Anterior cingulate cortex (tissue), 58 donors: Measurements from ENCODE around the gene TADA1.
"Not testable (repeated sequence)": the region's sequence is repeated elsewhere in the genome, so short reads cannot be mapped to it uniquely, and the experiment has no call there.

ENCODE experiments used
- DNase-seq, 58 donors: peaks; one replicate each; lab custom pipeline; 2025; lab: John Stamatoyannopoulos, UW

TADA1 gene

DNA sequence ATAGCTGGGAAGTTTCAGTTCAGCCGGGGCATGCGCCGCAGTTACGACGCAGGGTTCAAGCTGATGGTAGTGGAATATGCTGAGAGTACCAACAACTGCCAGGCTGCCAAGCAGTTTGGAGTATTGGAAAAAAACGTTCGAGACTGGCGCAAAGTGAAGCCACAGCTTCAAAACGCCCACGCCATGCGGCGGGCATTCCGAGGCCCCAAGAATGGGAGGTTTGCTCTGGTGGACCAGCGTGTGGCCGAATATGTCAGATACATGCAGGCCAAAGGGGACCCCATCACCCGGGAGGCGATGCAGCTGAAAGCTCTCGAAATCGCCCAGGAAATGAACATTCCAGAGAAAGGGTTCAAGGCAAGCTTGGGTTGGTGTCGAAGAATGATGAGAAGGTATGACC, 26.9 kb downstream of the TADA1 start:
- no peak for DNase-seq

DNA sequence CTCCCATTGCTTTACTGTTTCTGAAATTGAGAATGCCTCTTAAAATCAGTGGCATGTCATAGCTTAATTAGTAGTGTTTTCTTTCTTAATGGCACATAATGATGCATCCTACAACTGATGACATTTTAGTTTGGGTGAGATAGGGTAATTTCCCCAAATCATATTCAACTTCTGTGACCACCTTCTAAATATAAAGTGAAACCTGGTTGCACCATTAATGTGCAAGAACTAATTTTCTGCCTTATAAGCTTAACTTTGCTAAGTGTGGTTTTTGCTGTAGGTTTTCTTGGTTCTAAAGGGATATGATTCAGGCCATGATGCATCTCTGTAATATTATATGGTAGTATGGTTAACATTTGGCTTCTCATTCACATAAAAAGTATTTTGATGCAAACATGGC, 27.9 kb downstream of the TADA1 start:
- DNase-seq, result no peak

DNA sequence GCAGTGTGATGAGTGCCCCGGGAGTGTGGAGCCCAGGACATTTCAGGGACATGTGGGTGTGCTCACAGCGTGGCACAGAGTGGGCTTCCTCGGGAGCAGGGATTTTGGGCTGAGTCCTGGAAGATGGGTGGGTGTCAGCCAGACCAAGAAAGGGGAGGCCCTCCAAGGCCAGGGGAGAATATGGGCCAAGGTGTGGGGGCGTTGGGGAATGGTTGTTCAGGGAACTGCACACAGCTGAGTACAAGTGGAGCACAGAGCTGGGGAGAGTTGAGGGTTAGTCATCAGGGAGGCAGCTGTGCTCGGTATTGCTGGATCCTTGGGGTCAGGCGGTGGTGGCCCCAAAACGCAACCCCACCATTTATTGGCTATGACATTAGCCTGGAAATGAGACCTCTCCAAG, 31.3 kb downstream of the TADA1 start:
- peak in 1 of 58 donors; percentile 23 for DNase-seq

DNA sequence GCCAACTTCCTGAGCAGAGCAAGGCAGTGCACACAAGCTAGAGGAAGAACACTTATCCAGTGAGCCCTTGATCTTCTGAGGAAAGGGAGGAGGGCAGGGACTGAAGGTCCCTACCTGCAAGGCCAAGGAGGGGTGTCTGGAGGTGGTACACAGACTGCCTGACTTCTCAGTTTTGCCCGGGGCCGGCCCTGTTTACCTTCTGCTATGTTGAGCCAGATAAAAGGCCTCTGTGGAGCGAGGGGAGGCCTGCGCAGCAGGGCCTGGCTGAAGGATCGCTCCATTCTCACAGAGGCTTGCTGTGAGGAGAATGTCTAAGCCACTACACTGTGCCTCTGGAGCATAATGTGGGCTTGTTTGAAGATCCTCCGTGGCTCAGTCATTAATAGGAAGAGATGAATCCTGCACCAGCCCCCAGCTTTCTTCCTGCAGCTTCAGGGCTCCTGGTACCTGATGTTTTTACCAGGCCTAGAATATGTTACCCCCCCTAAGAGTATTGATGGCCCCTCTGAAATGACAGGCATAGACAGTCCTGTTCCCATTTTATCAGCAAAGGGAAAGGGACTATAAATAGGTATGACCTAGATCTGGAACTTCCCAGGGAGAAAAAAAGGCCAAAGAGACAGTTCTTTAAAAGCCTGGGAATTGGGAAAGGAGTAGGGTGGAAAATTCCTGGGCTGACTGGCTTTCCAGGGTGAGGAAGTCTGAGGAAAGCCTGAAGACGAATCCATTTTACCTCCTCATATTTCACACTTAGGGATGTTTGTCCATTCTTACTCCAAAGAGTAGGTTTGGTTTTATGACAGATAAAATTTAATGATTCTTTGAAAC, 32.1 kb downstream of the TADA1 start:
- DNase-seq, result peak in 35 of 58 donors; percentile 15 to 60 (median 34)

DNA sequence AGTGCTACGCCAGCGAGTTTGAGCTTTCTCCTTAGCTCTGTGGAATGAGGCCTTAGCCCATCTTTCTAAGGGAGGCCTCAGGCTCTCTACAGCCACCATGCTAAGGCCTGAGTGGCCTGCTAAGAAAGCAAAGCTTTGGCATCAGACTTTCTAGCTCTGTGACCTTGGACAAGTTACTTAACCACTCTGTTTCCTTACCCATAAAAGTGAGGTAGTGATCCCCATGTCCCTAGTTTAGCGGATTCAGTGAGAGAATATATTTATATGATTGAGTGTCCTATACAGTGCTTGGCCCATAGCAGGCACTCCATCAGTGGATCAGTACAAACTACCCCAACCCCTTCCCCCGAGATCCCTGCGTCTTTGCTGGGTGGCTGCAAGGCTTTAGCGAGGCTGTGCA, 32.7 kb downstream of the TADA1 start:
- DNase-seq, result no peak

DNA sequence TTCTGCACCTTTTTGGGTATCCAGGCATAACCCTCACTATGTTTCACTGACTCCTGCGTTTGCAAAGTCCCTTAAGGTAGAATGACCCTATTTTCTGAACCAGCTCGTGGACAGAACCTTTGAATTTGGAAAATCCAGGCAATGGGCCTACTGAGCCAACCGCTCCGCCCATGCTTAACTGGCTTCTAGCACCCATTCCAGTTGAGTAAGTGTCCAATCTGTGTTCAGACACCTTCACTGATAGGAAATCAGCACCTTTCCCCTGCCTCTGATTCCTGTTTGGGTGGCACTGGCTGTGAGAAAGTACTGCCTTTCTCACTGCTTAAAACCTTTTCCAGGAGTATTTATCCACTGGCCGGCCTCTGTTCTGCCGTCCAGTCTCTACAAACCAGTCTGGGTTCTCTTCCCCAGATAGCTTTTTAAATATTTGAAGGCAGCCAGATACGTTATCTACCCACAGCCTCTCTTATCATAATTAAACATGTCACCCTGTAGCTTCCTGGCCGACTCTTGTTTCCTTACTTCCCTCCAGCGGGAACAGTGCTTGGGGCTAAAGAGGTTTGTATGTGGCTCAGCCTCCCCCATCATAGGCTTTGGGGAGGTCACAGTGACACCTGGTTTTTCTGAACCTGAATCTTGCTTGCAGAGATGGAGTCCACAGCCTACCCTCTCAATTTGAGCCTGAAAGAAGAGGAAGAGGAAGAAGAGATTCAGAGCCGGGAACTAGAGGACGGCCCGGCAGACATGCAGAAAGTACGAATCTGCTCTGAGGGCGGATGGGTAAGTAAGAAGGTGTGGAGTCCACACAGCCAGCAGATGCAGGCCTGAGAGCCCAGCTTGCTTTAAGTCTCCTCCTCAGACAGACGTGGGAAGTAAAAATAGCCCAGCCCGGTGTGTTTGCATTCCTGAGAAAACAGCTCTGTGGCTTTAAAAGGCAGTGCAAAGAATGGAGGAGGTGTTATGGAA, 35.5 kb downstream of the TADA1 start:
- DNase-seq, result peak in 9 of 58 donors; percentile 14 to 52 (median 29)

DNA sequence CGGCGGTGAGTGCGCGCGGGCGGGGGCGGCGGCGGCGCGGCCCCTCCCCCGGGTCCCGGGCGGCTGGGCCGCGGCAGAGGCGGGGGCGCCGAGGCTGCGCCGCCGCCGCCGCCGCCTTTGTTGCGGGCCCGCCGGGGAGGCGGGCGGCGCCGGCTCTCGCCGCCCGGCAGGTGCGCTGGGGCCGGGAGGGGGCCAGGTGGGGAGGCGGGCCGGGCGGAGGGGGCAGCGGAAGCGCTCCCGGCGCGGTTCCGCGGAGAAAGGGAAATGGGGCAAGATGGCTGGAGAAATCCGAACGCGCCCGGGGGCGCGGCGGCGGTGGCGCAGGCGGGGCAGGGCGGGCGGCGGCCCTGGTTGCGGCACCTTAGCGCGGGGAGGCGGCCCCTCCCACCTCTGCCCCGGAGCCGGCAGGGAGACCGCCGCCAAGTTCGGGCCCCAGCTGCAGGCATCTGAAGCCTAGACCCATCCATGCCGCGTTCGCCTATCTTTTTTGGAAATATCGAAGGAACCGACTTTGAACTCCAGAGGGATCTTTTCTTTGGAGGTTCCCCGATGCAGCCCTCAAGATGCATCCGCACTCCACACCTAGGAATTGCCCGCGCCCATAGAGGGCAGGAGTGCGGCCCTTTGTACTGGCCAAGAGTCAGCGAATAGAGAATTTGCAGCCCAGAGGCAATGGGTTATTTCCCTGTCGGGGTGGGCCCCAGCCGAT, 36.3 kb downstream of the TADA1 start:
- peak in 24 of 58 donors; percentile 19 to 63 (median 44) for DNase-seq

DNA sequence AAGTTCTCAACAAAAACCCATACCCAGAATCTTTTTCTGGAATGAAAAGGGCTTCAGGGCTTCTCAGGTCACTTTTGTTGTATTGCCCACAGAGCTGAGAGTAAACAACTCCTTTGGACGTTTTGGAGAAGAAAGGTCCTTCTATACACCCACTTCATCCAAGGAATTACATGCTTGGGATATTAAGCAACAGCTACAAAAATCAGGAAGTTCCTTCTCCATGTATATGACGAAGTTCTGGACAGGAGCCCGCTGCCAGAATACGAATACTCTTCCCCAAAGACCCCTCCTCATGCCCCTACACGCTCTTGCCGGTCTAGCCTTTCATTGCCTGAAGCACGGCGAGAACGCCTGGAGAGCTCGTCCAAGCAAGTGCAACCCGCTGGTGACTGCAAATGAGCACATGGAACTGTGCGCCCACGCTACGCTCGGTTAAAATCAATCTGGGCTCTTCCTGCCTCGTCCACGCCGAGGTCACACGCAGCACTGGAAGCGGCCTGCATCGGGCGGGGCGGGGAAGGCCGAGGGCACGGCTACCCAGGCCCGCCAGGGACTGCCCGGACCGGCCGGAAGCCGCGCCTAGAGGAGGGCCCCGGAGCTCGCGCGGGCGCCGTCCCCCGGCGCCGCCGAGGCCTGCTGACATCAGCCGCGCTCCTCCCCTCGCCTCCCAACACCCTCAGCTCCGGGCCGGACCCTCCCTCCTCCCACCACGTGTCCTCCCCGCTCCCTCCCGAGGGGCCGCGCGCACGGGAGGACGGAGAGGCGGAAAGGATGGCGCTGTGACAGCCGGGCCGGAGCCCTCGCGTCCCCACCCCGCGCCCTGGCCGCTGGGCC, 37.1 kb downstream of the TADA1 start, which contains the start of gene POGK:
Gene POGK (plus strand): TSS at position 710 of the 834 bp plus-strand sequence. CDS start 1,482 bp downstream, outside the sequence.
- peak in 57 of 58 donors; percentile 26 to 95 (median 90) for DNase-seq

DNA sequence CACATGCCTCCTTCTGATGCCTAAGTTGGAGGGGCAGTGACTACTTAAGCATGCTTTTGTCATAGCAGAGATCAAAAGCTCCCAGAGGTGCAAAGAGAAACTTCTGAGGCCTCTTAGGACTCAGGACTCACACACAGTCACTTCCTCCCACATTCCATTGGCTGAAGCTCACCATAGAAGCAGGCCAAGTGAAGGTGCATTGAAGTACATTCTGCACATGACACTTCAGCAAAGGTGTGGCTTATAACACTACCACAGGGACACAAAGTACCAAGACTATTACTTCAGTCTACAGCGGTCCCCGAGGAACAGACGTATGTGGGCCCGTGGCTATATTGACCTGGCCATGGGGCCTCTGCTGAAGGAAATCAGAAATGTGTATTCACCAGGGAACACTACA, 39.3 kb downstream of the TADA1 start:
- DNase-seq, result no peak

DNA sequence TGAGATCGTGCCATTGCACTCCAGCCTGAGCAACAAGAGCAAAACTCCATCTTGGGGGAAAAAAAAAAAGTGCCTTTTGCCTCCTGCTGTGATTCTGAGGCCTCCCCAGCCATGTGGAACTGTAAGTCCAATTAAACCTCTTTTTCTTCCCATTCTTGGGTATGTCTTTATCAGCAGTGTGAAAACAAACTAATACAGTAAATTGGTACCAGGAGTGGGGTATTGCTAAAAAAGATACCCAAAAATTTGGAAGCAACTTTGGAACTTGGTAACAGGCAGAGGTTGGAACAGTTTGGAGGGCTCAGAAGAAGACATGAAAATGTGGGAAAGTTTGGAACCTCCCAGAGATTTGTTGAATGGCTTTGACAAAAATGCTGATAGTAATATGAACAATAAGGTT, 46.3 kb downstream of the TADA1 start:
- not testable (repeated sequence) for DNase-seq

DNA sequence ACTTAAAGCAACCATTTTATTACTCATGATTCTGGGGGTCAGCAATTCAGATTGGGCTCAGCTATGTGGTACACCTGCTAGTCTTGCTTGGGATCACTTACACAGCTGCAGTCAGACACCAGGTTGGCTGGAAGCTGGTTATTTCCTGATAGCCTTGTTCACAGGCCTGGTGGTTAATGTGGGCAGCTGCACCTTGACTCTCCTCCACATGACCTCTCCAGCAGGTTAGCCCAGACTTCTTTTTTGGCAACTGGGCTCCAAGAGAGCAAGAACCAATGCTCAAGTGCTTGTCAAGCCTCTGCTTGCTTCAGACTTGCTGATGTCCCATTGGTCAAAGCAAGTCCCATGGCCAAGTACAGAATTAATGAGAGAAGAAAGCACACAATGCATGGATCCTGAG, 48.6 kb downstream of the TADA1 start:
- no peak for DNase-seq

DNA sequence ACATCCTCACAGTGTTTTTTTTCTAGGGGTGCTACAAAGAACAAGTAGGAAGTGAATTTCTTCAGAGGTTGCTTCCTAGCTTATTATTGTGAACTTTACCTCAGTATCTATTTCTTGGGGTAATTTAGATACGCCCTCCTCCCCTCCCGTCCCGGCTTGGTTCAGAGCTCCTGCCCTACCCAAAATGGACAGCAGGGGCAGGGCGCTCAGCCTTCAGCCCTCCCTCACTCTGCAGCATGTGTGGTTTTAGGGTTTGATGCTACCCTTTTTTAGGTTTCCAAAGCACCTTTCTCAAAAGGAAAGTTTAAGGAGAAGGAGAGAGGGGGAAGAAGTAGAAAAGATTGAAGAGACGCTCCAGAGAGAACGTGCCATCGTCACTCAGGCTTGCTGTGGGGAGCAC, 53.7 kb downstream of the TADA1 start:
- no peak for DNase-seq

DNA sequence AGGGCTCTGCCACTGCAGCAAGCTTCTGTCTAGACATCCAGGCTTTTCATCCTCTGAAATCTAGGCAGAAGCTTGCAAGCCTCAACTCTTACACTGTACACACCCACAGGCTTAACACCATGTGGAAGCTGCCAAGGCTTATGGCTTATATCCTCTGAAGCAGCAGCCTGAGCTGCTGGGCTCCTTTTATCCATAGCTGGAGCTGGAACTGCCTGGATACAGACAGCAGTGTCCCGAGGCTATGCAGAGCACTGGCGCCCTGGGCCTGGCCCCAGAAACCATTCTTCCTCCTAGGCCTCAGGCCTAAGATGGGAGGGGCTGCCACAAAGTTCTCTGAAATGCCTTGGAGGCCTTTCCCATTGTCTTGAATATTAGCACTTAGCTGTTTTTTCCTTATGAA, 56.1 kb downstream of the TADA1 start:
- no peak for DNase-seq

DNA sequence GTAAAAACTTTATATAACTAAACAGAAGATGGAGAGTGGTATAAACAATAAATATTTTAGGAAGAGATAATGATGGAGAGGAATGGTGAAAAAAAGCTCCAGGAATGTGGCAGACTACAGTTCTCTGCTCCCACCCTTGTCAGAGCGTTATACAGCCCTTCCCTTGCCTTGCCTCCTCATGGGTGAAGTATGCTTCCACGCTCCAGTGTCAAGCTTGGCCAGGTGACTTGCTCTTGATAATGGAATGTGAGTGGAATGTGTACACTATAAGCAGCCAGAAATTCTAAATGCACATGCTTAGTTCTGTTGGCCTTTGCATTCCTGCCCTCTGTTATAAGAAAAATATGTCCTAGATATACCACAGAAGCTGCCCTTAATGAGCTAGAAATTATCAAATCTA, 61.5 kb downstream of the TADA1 start:
- no peak for DNase-seq

DNA sequence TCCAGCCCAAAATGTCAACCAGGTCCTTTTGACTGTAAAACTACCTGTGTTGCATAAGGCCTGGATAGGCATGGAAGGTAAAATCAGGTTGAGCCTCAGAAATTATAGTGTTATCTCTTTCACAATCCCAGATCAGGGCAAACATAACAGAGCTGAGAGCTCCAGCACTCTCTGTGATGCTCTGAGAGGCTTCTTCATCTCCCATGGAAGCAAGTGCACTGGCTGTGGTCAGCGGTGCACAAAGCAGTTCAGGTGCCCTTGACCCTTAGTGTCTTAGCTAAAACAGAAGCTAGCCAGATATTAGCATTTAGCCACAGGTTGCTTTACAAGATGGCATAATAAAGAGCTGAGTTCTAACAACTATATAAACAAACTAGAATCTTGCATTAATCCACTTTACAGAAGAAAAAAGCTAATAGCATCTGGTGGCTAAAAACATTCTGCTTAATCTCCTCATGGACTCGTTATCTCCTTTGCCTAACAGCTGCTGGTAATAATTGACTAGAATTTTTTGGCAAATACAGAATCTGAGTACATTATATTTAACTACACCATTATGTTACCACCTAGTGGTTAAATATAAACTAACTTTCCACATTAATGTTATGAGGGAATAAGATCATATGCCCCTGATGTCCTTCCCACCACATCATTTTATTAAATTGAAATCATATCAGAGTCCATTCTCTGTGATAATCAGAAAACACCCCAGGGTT, 62.4 kb downstream of the TADA1 start:
- no peak for DNase-seq

DNA sequence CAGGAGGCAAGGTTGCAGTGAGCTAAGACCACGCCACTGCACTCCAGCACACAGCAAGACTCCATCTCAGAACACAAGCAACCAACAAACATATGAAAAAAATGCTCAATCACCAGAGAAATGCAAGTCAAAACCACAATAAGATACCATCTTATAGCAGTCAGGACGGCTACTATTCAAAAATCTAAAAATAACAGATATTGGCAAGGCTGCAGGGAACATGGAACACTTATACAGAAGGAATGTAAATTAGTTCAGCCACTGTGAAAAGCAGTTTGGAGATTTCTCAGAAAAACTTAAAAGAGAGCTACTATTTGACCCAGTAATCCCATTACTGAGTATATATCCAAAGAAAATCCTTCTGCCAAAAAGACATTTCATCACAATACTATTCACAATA, 64.4 kb downstream of the TADA1 start:
- DNase-seq, result no peak

DNA sequence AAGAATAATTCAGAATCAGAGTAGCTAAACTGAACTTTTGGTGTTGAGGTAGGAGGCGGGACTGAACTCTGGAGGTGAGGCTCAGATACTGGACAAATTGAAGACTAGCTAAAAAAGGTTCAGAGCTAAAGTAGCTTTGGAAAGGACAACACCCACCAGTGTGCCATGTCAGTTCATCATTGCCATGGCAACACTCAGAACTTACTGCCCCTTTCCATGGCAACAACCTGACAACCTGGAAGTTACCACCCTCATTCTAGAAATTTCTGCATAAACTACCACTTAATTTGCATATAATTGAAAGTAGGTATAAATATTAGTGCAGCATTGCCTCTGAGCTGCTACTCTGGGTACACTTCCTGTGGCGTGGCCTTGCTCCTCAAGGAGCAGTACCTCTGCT, 67.1 kb downstream of the TADA1 start:
- no peak for DNase-seq
